H1 (cell line): ENCODE measurements around the gene TMEM128.
"Not testable (repeated sequence)": the region's sequence is repeated elsewhere in the genome, so short reads cannot be mapped to it uniquely, and the experiment has no call there.

Source experiments
- POLR2A ChIP-seq, 2 experiments: IDR thresholded peaks; 1 replicate in 1 of 2; 2 replicates in 1 of 2; pipeline ENCODE4 v1.6.1; 2011; ENCODE audit warnings: low read depth in 2 of 2, low read length in 2 of 2, mild to moderate bottlenecking in 2 of 2; ENCODE audit errors: control extremely low read depth in 1 of 2
- RXRA ChIP-seq: IDR thresholded peaks from 2 replicates; pipeline ENCODE4 v1.6.1; 2011; ENCODE audit warnings: low read depth, mild to moderate bottlenecking, low read length, moderate library complexity; ENCODE audit not compliant: insufficient read depth
- SIRT6 ChIP-seq: IDR thresholded peaks from one replicate; pipeline ENCODE4 v1.7.1; 2012; ENCODE audit warnings: low read length, inconsistent platforms

DNA sequence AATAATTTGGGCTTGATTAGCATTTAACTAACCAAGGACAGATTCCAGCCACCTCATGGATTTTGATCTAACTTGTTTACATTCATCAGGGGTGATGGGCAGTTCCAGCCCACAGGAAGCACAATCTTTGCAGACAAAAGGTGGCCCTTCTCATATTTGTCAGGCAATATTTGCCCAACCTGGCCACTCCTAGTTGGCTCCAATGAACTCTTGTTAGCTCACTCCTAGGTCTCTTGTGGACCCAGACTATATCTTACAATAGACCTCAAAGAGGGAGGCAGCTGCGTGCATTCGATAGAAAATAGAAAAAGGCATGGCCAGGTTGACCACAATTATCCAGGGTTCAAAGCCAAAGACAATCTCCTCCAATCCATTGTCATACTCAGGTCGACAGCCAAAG lies 59.5 kb downstream of the TMEM128 start:
- not testable (repeated sequence) for TF ChIP-seq SIRT6; RXRA; POLR2A (IDR thresholded peaks at IDR 0.05; ENCODE audit: control extremely low read depth in 1 of 2, low read depth in 2 of 2, low read length in 2 of 2)
